Fibroblast of the aortic adventitia (primary cell): Measurements from ENCODE around the gene ADAMTS15. TPM values are rescaled to one million over a fixed set of nuclear protein-coding genes. Genes with fewer than 3 reads are reported as not detected.
A peak's percentile ranks its signal among the peaks of the same experiment; 100 is the strongest.

Experiments used
- DNase-seq: peaks from one replicate; pipeline ENCODE4 v3.0.0-alpha.2; 2010; ENCODE audit warnings: low read depth
- H3K4me3 ChIP-seq: 2 replicates; pipeline ENCODE4 v1.5.1; 2011; ENCODE audit warnings: low read depth, mild to moderate bottlenecking, control low read depth, low read length, moderate library complexity
- total RNA-seq: library from RNA; depleted of rRNA; stranded (reverse); fragments of >200 nt; gene quantifications from 2 replicates; pipeline ENCODE4 v1.2.3, GENCODE V29; 2012; ENCODE audit warnings: low replicate concordance
- TF ChIP-seq, protein P1 (sequence below): IDR thresholded peaks from 2 replicates; pipeline ENCODE4 v1.5.1; 2011; ENCODE audit warnings: mild to moderate bottlenecking, low read length, control low read depth, inconsistent platforms; ENCODE audit not compliant: insufficient read depth

Gene ADAMTS15
- total RNA-seq, 1 donor = 30.8 TPM

DNA sequence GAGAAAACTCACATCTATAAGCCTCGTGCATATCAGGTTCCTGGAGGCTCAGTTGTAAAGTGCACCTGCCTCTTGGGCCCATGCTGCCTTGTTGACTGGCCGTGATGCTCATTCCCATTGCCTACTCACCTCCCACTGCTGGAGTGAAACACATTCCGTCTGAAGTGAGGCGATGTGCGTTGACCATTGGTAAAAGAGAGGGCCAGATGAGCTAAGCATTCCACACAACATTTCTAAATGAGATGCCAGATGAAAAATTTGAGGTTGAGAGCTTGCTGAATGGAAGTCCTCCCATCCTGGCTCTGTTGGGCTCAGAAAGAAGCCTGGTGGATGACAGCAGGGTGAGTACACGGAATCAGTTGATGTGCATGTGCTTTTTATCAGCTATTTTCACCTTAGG, 8.6 kb upstream of the ADAMTS15 start:
- H3K4me3 ChIP-seq = no peak overlapping the region
- TF ChIP-seq, protein P1, sequence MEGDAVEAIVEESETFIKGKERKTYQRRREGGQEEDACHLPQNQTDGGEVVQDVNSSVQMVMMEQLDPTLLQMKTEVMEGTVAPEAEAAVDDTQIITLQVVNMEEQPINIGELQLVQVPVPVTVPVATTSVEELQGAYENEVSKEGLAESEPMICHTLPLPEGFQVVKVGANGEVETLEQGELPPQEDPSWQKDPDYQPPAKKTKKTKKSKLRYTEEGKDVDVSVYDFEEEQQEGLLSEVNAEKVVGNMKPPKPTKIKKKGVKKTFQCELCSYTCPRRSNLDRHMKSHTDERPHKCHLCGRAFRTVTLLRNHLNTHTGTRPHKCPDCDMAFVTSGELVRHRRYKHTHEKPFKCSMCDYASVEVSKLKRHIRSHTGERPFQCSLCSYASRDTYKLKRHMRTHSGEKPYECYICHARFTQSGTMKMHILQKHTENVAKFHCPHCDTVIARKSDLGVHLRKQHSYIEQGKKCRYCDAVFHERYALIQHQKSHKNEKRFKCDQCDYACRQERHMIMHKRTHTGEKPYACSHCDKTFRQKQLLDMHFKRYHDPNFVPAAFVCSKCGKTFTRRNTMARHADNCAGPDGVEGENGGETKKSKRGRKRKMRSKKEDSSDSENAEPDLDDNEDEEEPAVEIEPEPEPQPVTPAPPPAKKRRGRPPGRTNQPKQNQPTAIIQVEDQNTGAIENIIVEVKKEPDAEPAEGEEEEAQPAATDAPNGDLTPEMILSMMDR = no peak
- no peak for DNase-seq

DNA sequence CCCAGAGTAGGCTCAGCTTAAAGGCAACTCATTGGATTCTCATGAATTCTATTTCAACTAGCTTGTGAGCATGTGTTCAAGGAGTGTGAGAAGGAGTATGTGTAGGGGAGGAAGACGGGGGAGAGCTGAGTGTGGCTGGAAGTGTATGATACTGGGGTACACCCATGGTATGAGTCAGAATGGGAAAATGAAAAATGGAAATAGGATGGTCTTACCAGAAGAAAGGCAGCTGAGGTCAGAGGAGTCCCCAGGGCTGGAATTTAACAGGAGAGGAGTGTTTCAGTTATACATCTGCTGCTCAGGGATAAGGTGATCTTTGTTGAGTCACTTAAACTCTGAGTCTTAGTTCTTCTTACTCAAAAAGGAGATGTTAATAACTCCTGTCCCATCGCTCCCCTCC, 6.7 kb upstream of the ADAMTS15 start:
- H3K4me3 ChIP-seq = no peak overlapping the region
- TF ChIP-seq, protein P1 = no peak
- DNase-seq = peak; percentile 6

- DNase-seq = peak; percentile 60
- TF ChIP-seq, protein P1 = no peak
- H3K4me3 ChIP-seq = no peak overlapping the region
Measured at GRCh38 chr11:130442737-130443136, 5.7 kb upstream of the ADAMTS15 start.

DNA sequence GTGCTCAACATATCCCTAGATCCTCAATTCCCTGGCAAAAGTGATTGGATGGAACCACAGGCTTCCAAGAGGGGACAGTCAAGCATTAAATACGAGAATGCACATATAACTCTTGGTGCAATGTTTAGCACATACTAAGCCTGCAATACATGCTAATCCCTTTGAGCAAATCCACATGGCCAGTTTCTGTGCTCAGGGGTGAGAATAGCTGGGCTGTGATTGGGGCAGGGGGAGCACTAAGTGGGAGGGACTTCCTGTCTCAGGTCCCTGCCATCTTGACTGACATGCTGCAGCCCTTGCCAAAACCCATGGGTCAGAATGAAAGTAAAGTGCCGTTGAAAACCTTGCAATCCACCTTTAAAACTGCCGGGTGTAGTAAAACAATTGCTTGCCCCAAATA, 2.7 kb upstream of the ADAMTS15 start:
- DNase-seq = no peak
- no peak overlapping the region for H3K4me3 ChIP-seq
- TF ChIP-seq, protein P1 = no peak

DNA sequence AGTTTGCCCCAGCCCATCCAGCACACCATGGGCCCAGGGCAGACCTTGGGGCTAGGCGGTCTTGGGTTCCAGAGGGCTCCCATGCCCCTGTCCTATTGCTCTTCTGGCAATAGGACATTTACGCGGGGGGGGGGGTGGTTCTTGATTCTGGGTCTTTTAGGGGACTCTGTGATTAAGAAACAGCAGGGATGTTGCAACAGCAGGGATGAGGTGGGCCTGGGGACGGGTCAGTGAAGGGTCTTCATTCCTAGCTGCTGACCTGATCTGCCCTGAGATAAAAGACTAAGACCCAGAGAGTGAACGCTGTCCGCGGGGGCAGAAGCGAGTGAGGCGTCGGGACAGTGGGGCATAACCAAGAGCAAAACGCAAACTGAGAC, 418 bp upstream of the ADAMTS15 start:
- TF ChIP-seq, protein P1 = no peak

GRCh38 chr11:130449310-130449990, 1.0 kb downstream of the ADAMTS15 start:
- DNase-seq = peak; percentile 23

More for the DNA sequence above, 418 bp upstream of the ADAMTS15 start:
- H3K4me3 ChIP-seq = peak overlapping the region; percentile 93
- DNase-seq = no peak

More at GRCh38 chr11:130449310-130449990, 1.0 kb downstream of the ADAMTS15 start:
- TF ChIP-seq, protein P1 = no peak
- H3K4me3 ChIP-seq = peak overlapping the region; percentile 93
